ENCODE measurements around the gene KTI12.

The KTI12 gene

GRCh38 chr1:51998701-51999100 lies 34.9 kb downstream of the KTI12 start:
- no peak for DNase-seq (ENCODE audit: low spot score)
- Histone ChIP-seq H3K4me3 (no peak overlapping the region), H3K27ac (no peak overlapping the region)
- no peak for TF ChIP-seq CTCF (IDR thresholded peaks at IDR 0.05)

- Histone ChIP-seq H3K27ac (no peak overlapping the region), H3K4me3 (no peak overlapping the region)
- no peak for DNase-seq (ENCODE audit: low spot score)
- no peak for TF ChIP-seq CTCF (IDR thresholded peaks at IDR 0.05)
Measured at GRCh38 chr1:51997974-51998382, 35.6 kb downstream of the KTI12 start.

GRCh38 chr1:51990478-51990965 lies 43.1 kb downstream of the KTI12 start, which contains the start of gene RAB3B:
Gene RAB3B, minus strand, starts transcription at chr1:51990700. Its CDS starts 13,583 bp downstream, at chr1:51977117.
- DNase-seq (ENCODE audit: low spot score) = no peak
- no peak within 1 kb of the TSS for H3K27ac ChIP-seq
- peak within 1 kb of the TSS; percentile 70 for H3K4me3 ChIP-seq
- TF ChIP-seq CTCF (IDR thresholded peaks at IDR 0.05) = no peak

GRCh38 chr1:51989582-51990477 lies 43.8 kb downstream of the KTI12 start:
- TF ChIP-seq CTCF (IDR thresholded peaks at IDR 0.05) = no peak
- no peak for DNase-seq (ENCODE audit: low spot score)
- Histone ChIP-seq H3K4me3 (peak overlapping the region; percentile 70), H3K27ac (no peak overlapping the region)

- H3K4me3 ChIP-seq = no peak overlapping the region
Measured at GRCh38 chr1:51988254-51988653, 45.4 kb downstream of the KTI12 start.

GRCh38 chr1:51986718-51987117 lies 46.9 kb downstream of the KTI12 start:
- TF ChIP-seq CTCF (IDR thresholded peaks at IDR 0.05) = no peak
- Histone ChIP-seq H3K27ac (no peak overlapping the region), H3K4me3 (no peak overlapping the region)
- DNase-seq (ENCODE audit: low spot score) = no peak

More at GRCh38 chr1:51988254-51988653, 45.4 kb downstream of the KTI12 start:
- no peak overlapping the region for H3K27ac ChIP-seq
- no peak for DNase-seq (ENCODE audit: low spot score)
- no peak for TF ChIP-seq CTCF (IDR thresholded peaks at IDR 0.05)

GRCh38 chr1:51982161-51982560 lies 51.4 kb downstream of the KTI12 start:
- Histone ChIP-seq H3K4me3 (no peak overlapping the region), H3K27ac (no peak overlapping the region)
- no peak for TF ChIP-seq CTCF (IDR thresholded peaks at IDR 0.05)
- DNase-seq (ENCODE audit: low spot score) = no peak

Measured in coronary artery (tissue), 2 donors.